Naive B cell (primary cell): ENCODE results near the gene HMX3. TPM values are rescaled to one million over a fixed set of nuclear protein-coding genes. Genes with fewer than 3 reads are reported as not detected.

Source experiments
- ATAC-seq, 2 donors: fragments of 150-1000 bp; cut with Tn5 transposase; 2 replicates each; pipeline ENCODE4 v1.10.0; 2021; ENCODE audit warnings: low read depth in 2 of 2, mild to moderate bottlenecking in 2 of 2, moderate library complexity in 2 of 2
- DNase-seq: peaks from one replicate; pipeline ENCODE4 v3.0.0; 2022
- H3K27ac Mint-ChIP-seq, 6 donors: one replicate each; pipeline ENCODE4 v1.8.0; 2020 to 2022; ENCODE audit warnings: mild to moderate bottlenecking in 6 of 6, mixed read lengths in 6 of 6, moderate library complexity in 5 of 6, inconsistent platforms in 2 of 6
- H3K27me3 Mint-ChIP-seq, 3 donors: one replicate each; pipeline ENCODE4 v1.8.0; 2021 to 2022; ENCODE audit warnings: mixed read lengths in 3 of 3, mild to moderate bottlenecking in 1 of 3
- H3K36me3 Mint-ChIP-seq, 2 donors: one replicate each; pipeline ENCODE4 v1.8.0; 2020 to 2022; ENCODE audit warnings: mixed read lengths in 2 of 2, inconsistent platforms in 1 of 2, mild to moderate bottlenecking in 1 of 2
- H3K4me1 Mint-ChIP-seq, 3 donors: one replicate each; pipeline ENCODE4 v1.8.0; 2020 to 2022; ENCODE audit warnings: mixed read lengths in 3 of 3, inconsistent platforms in 1 of 3, mild to moderate bottlenecking in 1 of 3, moderate library complexity in 1 of 3
- H3K4me3 Mint-ChIP-seq, 8 donors: one replicate each; pipeline ENCODE4 v1.8.0; 2020 to 2022; ENCODE audit warnings: mild to moderate bottlenecking in 8 of 8, mixed read lengths in 8 of 8, moderate library complexity in 8 of 8, inconsistent platforms in 2 of 8
- H3K9me3 Mint-ChIP-seq, 7 donors: one replicate each; pipeline ENCODE4 v1.8.0; 2020 to 2022; ENCODE audit warnings: mixed read lengths in 7 of 7, mild to moderate bottlenecking in 5 of 7, inconsistent platforms in 2 of 7, moderate library complexity in 1 of 7
- polyA plus RNA-seq, 6 donors: library from polyadenylated mRNA; unstranded; fragments of 300-500 nt; fragmentation: Illumina TruSeq; gene quantifications; one replicate each; pipeline ENCODE4 v1.2.3, GENCODE V29; 2021; ENCODE audit warnings: low read depth in 6 of 6

The HMX3 gene
- polyA plus RNA-seq, 6 donors from 2014 or later = not detected

- Mint-ChIP-seq H3K9me3 (peaks cover 0 to 36% (median 15%) of the 10 kb centered on the region in 7 donors), H3K4me1 (peaks cover 37 to 56% (median 52%) of the 10 kb centered on the region in 3 donors)
These were observed 10.5 kb downstream of the HMX3 start for GRCh38 chr10:123146013-123146893.

GRCh38 chr10:123146894-123147634 lies 11.3 kb downstream of the HMX3 start:
- H3K4me3 Mint-ChIP-seq = peak overlapping the region; percentile 31 to 79 (median 57)
- peak overlapping the region in 4 of 6 donors; percentile 26 to 90 (median 78) for H3K27ac Mint-ChIP-seq
- H3K9me3 Mint-ChIP-seq = peaks cover 0 to 30% (median 12%) of the 10 kb centered on the region in 7 donors
- H3K27me3 Mint-ChIP-seq = peaks cover 58 to 77% (median 65%) of the 10 kb centered on the region in 3 donors
- peaks cover 30 to 57% (median 48%) of the 10 kb centered on the region in 3 donors for H3K4me1 Mint-ChIP-seq
- H3K36me3 Mint-ChIP-seq = peaks cover 0 to under 1% of the 10 kb centered on the region in 2 donors
- ATAC-seq = no peak
- DNase-seq = no peak

More at GRCh38 chr10:123146013-123146893, 10.5 kb downstream of the HMX3 start:
- Mint-ChIP-seq H3K27me3 (peaks cover 65 to 78% (median 66%) of the 10 kb centered on the region in 3 donors), H3K36me3 (peaks cover 5 to 8% of the 10 kb centered on the region in 2 donors), H3K4me3 (peak overlapping the region in 7 of 8 donors; percentile 31 to 79 (median 63)), H3K27ac (peak overlapping the region in 4 of 6 donors; percentile 36 to 97 (median 92))
- ATAC-seq = no peak
- DNase-seq = no peak

GRCh38 chr10:123147635-123148413 lies 12.1 kb downstream of the HMX3 start, which contains the start of gene HMX2:
Gene HMX2 (plus strand): TSS chr10:123148136. CDS start chr10:123148379, 243 bp downstream.
- Mint-ChIP-seq H3K4me1 (peaks cover 30 to 50% (median 40%) of the 10 kb centered on the region in 3 donors), H3K27me3 (peaks cover 55 to 77% (median 71%) of the 10 kb centered on the region in 3 donors), H3K27ac (peak within 1 kb of the TSS in 4 of 6 donors; percentile 74 to 97 (median 91)), H3K4me3 (peak within 1 kb of the TSS; percentile 54 to 89 (median 76)), H3K9me3 (peaks cover 0 to 30% (median 12%) of the 10 kb centered on the region in 7 donors), H3K36me3 (no peaks in the 10 kb centered on the region)
- ATAC-seq (peak; percentile 13 to 44), DNase-seq (no peak)

- Mint-ChIP-seq H3K4me1 (peaks cover 33 to 50% (median 37%) of the 10 kb centered on the region in 3 donors), H3K36me3 (no peaks in the 10 kb centered on the region), H3K27me3 (peaks cover 47 to 72% (median 64%) of the 10 kb centered on the region in 3 donors), H3K9me3 (peaks cover 0 to 30% (median 8%) of the 10 kb centered on the region in 7 donors), H3K4me3 (peak overlapping the region; percentile 54 to 89 (median 76)), H3K27ac (peak overlapping the region in 4 of 6 donors; percentile 74 to 97 (median 91))
- ATAC-seq (no peak), DNase-seq (no peak)
These were observed 12.8 kb downstream of the HMX3 start for GRCh38 chr10:123148414-123149161.

- Mint-ChIP-seq H3K4me3 (peak overlapping the region; percentile 54 to 89 (median 76)), H3K4me1 (peaks cover 39 to 54% (median 42%) of the 10 kb centered on the region in 3 donors), H3K9me3 (peaks cover 0 to 29% (median 5%) of the 10 kb centered on the region in 7 donors), H3K36me3 (peaks cover 0 to 3% of the 10 kb centered on the region in 2 donors), H3K27ac (peak overlapping the region in 4 of 6 donors; percentile 74 to 97 (median 91)), H3K27me3 (peaks cover 44 to 67% (median 58%) of the 10 kb centered on the region in 3 donors)
- DNase-seq = no peak
- no peak for ATAC-seq
These were observed 13.4 kb downstream of the HMX3 start for GRCh38 chr10:123149162-123149567.

GRCh38 chr10:123149568-123150270 lies 13.9 kb downstream of the HMX3 start:
- Mint-ChIP-seq H3K9me3 (peaks cover 0 to 23% (median 5%) of the 10 kb centered on the region in 7 donors), H3K27me3 (peaks cover 39 to 62% (median 53%) of the 10 kb centered on the region in 3 donors), H3K27ac (peak overlapping the region in 4 of 6 donors; percentile 16 to 89 (median 74)), H3K4me3 (peak overlapping the region; percentile 69 to 90 (median 82)), H3K4me1 (peaks cover 39 to 56% (median 43%) of the 10 kb centered on the region in 3 donors), H3K36me3 (peaks cover 0 to 7% of the 10 kb centered on the region in 2 donors)
- no peak for ATAC-seq
- DNase-seq = no peak

- H3K36me3 Mint-ChIP-seq = peaks cover 0 to 7% of the 10 kb centered on the region in 2 donors
- peak overlapping the region in 3 of 6 donors; percentile 16 to 85 (median 74) for H3K27ac Mint-ChIP-seq
- H3K4me1 Mint-ChIP-seq = peaks cover 35 to 55% (median 38%) of the 10 kb centered on the region in 3 donors
- peak overlapping the region; percentile 69 to 90 (median 80) for H3K4me3 Mint-ChIP-seq
- ATAC-seq = no peak
- peaks cover 32 to 55% (median 46%) of the 10 kb centered on the region in 3 donors for H3K27me3 Mint-ChIP-seq
- DNase-seq = no peak
- peaks cover 0 to 16% (median 5%) of the 10 kb centered on the region in 7 donors for H3K9me3 Mint-ChIP-seq
These were observed 14.7 kb downstream of the HMX3 start for GRCh38 chr10:123150271-123150985.

- ATAC-seq (no peak), DNase-seq (no peak)
- Mint-ChIP-seq H3K27ac (peak overlapping the region in 3 of 6 donors; percentile 49 to 85 (median 69)), H3K4me3 (peak overlapping the region; percentile 59 to 85 (median 74)), H3K9me3 (peaks cover 0 to 12% (median 5%) of the 10 kb centered on the region in 7 donors), H3K27me3 (peaks cover 26 to 49% (median 41%) of the 10 kb centered on the region in 3 donors), H3K4me1 (peaks cover 37 to 56% (median 38%) of the 10 kb centered on the region in 3 donors), H3K36me3 (peaks cover 2 to 11% of the 10 kb centered on the region in 2 donors)
These were observed 15.4 kb downstream of the HMX3 start for GRCh38 chr10:123150986-123151736.

GRCh38 chr10:123151737-123152135 lies 16.0 kb downstream of the HMX3 start:
- Mint-ChIP-seq H3K9me3 (peaks cover 0 to 12% (median 5%) of the 10 kb centered on the region in 7 donors), H3K4me1 (peaks cover 38 to 57% (median 43%) of the 10 kb centered on the region in 3 donors), H3K4me3 (peak overlapping the region in 7 of 8 donors; percentile 52 to 85 (median 68)), H3K27ac (peak overlapping the region in 3 of 6 donors; percentile 49 to 85 (median 69)), H3K27me3 (peaks cover 24 to 46% (median 39%) of the 10 kb centered on the region in 3 donors), H3K36me3 (peaks cover 5 to 15% of the 10 kb centered on the region in 2 donors)
- ATAC-seq (no peak), DNase-seq (no peak)

GRCh38 chr10:123153486-123154091 lies 17.8 kb downstream of the HMX3 start:
- ATAC-seq = no peak
- peaks cover 15 to 37% (median 33%) of the 10 kb centered on the region in 3 donors for H3K27me3 Mint-ChIP-seq
- peaks cover 23 to 27% of the 10 kb centered on the region in 2 donors for H3K36me3 Mint-ChIP-seq
- DNase-seq = no peak
- peaks cover 45 to 68% (median 61%) of the 10 kb centered on the region in 3 donors for H3K4me1 Mint-ChIP-seq
- H3K4me3 Mint-ChIP-seq = peak overlapping the region; percentile 91 to 100 (median 100)
- peaks cover 0 to 7% (median 3%) of the 10 kb centered on the region in 7 donors for H3K9me3 Mint-ChIP-seq
- peak overlapping the region in 5 of 6 donors; percentile 96 to 99 (median 97) for H3K27ac Mint-ChIP-seq
